Left kidney (tissue), 2 donors: ENCODE results near the gene PDE4B. TPM values are rescaled to one million over a fixed set of nuclear protein-coding genes. Genes with fewer than 3 reads are reported as not detected.
"Not testable (repeated sequence)": the region's sequence is repeated elsewhere in the genome, so short reads cannot be mapped to it uniquely, and the experiment has no call there.

Source experiments
- DNase-seq: peaks from one replicate; pipeline ENCODE4 v3.0.0-alpha.2; 2013
- polyA plus RNA-seq: library from polyadenylated mRNA; unstranded; fragments of 120-200 nt; gene quantifications from one replicate; pipeline ENCODE4 v1.2.1, GENCODE V29; 2013; ENCODE audit not compliant: insufficient read length

The PDE4B gene
- polyA plus RNA-seq, 1 donor, result 10.3 TPM

DNA sequence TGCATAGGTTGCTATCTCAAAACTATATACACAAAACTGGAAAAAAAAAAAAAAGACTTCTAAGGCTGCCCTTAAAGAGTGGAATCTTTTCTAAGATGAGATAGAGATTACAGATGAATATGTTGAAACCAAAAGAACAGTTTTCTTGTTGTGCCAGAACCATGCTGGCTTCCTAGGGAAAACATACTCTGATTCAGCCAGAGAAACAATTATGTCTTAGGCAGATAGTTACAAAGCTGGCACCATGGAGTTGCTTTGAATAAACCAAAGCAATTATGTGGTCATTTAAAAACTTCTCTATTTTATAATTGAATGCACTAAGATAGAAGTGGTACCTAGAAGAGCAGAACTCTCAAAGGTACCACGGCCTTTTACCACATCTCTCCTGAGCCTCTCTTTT lies 341.3 kb downstream of the PDE4B start:
- DNase-seq, result no peak

- no peak for DNase-seq
Observed at GRCh38 chr1:66135161-66135560, 342.5 kb downstream of the PDE4B start.

DNA sequence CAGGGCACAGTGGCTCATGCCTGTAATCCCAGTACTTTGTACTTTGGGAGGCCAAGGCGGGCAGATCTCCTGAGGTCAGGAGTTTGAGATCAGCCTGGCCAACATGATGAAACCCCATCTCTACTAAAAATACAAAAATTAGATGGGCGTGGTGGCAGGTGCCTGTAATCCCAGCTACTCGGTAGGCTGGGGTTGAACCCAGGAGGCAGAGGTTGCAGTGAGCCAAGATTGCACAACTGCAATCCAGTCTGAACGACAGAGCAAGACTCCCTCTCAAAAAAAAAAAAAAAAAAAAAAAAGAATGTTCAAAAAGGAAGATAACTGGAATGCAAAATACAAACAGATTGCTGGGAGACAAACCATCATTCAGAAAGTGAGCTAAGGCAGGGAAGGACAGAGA lies 343.7 kb downstream of the PDE4B start:
- not testable (repeated sequence) for DNase-seq

DNA sequence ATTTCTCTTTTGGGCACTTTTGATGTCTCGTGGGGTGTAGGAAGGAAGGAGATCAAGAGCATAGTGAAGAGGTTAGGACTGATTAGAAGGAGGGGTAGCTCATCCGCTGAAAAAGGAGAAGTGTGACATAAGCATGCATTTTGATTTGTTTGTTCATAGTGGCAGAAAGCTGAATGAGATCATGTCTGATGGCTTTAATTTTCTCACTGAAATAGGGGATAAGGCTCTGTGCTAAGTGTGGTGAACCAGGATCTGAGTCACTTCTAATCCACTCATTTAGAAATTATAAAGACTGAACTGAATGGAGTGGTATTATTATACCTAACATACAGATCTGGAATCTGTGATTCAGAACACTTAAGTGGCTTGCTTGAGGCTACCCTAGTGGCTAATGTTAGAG lies 344.5 kb downstream of the PDE4B start:
- DNase-seq, result no peak

DNA sequence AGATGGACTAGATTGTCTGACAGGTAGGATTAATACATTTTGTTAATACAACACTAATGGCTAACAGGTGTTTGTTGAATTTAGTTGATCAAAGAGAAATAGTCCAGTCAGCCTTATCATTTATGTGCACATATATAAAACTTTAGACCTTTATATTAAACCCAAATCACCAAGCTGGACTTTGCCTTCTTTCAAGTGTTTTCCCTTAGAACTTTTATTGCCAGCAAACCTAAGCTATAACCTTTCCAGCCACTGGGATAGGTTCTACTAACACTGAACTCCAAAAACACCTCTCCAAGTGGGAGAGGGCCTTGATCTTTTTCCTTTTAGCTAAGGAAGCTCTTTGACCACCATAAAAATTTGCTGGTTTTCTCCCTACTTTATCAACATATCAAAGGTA lies 345.9 kb downstream of the PDE4B start:
- DNase-seq, result no peak

GRCh38 chr1:66140072-66140471 lies 347.4 kb downstream of the PDE4B start:
- no peak for DNase-seq

- no peak for DNase-seq
Observed at GRCh38 chr1:66143651-66144050, 351.0 kb downstream of the PDE4B start.

- no peak for DNase-seq
Observed at GRCh38 chr1:66147226-66147835, 354.6 kb downstream of the PDE4B start.

DNA sequence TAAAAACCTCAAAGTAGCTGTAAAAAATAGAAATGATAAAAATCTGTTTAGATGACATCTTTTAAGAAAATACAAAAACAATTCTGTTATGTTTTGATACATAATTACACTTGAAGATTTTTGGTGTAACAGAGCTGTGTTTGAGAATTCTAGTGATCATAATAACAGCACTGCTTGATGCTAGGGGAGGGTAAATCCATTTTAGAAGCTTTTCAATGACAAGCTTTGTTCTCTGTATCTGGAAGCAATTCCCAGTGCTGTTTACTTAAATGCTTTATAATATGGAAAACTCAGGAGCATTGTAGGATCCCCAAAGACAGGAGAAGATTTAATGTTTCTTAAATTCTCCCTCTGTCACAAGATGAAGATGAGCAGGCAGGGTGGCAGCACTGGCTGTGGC lies 359.3 kb downstream of the PDE4B start:
- DNase-seq, result no peak

DNA sequence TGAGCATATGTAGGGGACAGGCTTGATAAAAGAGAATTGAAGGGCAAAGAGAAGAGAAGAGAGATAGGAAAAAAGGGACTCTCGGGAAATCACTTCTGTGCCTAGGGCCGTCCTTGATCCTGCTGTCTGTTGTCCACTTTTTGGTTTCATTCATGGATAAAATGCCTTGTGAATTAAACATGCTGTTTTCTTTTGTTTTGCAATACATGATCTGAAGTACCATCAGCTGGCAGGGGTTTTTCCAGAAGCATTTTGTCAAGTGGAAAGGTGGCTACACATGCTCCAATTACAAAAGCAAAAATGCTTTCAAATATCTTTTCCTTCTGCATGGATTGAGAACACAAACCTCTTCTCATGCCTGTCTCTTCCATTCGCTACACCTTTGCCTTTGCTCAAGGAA lies 361.7 kb downstream of the PDE4B start:
- DNase-seq, result no peak

DNA sequence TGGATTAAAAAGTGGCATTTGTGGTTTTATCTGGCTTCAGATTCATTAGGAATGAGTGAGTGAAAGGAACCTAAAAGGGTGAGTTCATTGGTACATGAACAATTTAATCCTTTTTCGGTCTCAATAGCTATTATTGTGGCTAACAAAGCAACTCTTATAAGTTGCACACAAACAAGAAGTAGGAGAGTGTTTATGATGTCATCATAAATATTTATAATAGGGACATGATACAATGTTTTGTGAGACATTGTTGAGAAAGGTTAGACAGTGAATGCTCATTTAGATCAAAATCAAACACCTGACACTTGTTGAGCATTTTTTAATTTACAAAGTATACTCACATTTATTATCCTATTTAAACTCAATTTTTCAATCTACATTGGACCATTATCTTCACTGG lies 363.4 kb downstream of the PDE4B start:
- no peak for DNase-seq

DNA sequence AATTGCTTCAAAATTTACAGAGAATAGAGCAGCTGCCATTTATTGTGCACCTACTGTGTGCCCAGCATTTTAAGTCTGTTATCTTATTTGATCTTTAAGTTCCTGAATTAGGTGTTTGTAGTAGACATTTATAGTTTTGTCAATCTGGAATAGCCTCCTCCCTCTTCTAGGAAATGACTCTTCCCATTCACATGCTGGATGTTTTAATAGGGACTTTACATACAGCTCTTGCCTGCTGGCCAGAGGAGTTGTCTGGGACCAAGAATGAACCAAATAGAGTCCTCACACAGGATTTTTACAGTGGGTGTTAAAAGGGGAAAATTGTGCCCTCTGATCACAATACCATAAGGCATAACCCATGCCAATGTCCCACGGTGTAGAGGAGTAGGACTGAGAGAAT lies 367.1 kb downstream of the PDE4B start:
- no peak for DNase-seq

GRCh38 chr1:66160719-66161118 lies 368.0 kb downstream of the PDE4B start:
- DNase-seq, result no peak

DNA sequence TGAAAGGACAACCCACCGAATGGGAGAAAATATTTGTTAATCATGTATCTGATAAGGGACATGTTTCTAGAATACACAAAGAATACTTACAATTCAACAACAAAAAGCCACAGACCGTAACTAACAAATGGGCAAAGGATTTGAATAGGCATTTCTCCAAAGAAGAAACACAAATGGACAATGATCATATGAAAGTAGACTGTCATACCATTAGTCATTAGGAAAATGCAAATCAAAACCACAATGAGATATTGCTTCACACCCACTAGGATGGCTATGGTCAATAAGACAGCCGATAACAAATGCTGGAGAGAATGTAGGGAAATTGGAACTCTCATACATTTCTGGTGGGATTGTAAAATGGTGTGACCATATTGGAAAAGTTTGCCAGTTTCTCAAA lies 374.1 kb downstream of the PDE4B start:
- DNase-seq, result no peak

GRCh38 chr1:66167267-66167666 lies 374.6 kb downstream of the PDE4B start:
- DNase-seq, result no peak

DNA sequence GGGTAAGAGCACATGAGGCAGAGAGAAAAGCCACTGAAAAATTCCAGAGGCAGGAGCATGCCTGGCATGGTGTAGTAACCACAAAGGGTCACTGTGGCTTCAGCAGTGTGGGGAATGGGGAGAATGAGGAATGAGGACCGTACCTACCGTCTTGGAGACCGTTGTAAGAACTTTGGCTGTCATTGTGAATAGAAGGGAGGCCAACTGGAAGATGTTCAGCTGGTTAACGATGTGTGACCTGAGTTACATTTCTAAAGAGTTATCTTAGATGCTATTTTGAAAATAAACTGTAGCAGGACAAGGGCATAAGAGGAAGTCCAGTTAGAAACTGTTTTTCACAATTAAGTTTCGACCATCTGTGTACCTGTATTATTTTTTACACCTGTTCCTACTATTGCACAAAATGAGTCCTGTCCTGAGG lies 375.8 kb downstream of the PDE4B start:
- DNase-seq, result no peak

- DNase-seq, result no peak
Observed at GRCh38 chr1:66168948-66169671, 376.4 kb downstream of the PDE4B start.

DNA sequence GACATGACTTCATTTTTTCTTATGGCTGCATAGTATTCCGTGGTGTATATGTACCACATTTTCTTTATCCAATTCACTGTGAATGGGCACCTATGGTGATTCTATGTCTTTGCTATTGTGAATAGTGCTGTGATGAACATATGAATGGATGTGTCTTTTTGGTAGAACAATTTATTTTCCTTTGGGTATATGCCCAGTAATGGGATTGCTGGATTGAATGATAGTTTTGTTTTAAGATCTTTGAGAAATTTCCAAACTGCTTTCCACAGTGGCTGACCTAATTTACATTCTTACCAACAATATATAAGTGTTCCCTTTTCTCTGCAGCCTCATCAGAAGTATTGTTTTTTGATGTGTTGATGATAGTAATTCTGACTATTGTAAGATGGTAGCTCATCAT lies 379.6 kb downstream of the PDE4B start:
- DNase-seq, result no peak

DNA sequence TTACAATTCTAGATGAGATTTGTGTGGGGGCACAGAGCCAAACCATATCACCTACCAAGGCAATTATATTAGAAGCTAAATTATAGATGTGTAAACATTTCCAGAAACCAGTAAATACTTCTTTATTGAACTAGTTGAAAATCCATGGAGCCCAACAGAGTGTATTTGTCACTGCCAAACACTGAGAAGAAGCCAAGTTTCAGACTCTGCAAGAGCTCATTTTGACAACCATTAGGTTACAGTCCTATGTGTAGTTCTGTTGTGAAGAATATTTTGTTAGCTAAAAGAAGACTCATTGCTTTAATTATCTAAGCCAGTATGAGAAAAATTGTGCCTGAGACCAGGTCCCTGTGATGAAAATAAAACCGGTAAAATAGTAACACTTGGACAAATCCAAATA lies 382.4 kb downstream of the PDE4B start:
- no peak for DNase-seq

DNA sequence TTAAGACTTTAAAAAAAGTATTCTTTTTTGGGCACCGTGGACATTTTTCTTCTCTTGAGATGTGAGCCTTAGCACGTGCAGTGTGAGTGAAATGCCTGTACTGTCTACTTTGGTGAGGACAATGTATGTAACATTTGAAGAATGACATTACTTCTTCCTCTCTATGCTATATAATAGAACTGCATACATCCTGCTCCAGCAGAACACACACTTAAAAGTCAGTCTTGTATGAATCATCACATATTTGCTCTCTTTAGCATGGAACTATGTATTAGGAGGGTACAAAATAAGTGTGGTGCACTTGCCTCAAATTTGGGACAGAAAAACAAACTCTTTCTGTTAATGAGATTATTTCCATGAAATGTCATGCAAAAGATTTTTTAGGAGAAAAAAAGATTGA lies 382.9 kb downstream of the PDE4B start:
- DNase-seq, result no peak

- no peak for DNase-seq
Observed at GRCh38 chr1:66176012-66176715, 383.5 kb downstream of the PDE4B start.

DNA sequence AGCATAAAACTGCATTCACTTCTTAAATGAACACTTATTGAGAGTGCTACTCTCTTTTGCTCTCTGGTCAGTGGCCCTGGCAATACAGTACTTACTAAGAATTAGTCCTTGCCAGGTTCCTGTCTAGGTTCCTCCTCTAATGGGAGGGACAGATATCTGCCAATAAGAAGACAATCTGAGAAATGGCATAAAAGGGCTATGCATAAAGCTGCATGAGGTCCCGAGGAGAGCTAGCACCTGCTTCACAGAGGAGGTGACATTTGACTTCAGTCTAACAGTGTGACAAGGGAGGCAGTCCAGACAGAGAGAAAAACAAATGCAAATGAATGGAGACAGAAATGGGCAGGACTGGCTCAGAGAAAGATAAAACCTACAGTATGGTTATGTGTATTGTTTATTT lies 384.1 kb downstream of the PDE4B start:
- DNase-seq, result no peak

- DNase-seq, result no peak
Observed at GRCh38 chr1:66177510-66177909, 384.8 kb downstream of the PDE4B start.

DNA sequence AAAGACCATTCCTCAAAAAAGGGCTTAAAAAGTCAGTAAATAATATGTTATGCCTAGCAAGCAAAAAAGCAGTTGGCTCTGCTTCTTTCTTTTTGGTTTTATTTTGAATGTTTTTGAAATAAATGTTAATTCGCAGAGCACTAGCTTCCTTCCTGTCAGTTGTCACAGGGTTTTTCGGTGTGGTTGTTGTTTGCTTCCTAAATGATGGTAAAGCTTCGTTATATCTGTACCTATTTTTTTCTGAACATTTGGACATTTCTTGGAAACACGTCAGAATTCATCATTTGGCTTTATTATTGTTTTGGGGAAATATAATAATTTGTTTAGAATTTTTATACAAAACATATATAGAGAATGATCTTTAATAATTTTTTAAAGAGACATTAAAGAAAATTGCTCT lies 389.3 kb downstream of the PDE4B start:
- DNase-seq, result no peak
